Upper lobe of left lung (tissue), 6 donors: ENCODE data around the gene SIGLECL1. TPM values are rescaled to one million over a fixed set of nuclear protein-coding genes. Genes with fewer than 3 reads are reported as not detected.

Experiments used
- ATAC-seq, 2 donors: fragments of 200-7000 bp; cut with Tn5 transposase; one replicate each; pipeline ENCODE4 v1.9.1; 2022; ENCODE audit warnings: mild to moderate bottlenecking in 2 of 2, moderate library complexity in 2 of 2; ENCODE audit not compliant: low FRiP score in 2 of 2
- DNase-seq, 2 donors: peaks; one replicate each; pipeline ENCODE4 v3.0.0-alpha.2; 2019 to 2020
- H3K27ac ChIP-seq, 4 donors: fragments of 200-600 bp; sonication (generic); one replicate each; pipeline ENCODE4 v1.5.1; 2016 to 2019
- H3K27me3 ChIP-seq, 4 donors: fragments of 200-600 bp; sonication (generic); one replicate each; pipeline ENCODE4 v1.5.1; 2017 to 2019
- H3K36me3 ChIP-seq, 4 donors: fragments of 200-600 bp; sonication (generic); one replicate each; pipeline ENCODE4 v1.5.1; 2016 to 2019
- H3K4me1 ChIP-seq, 4 donors: fragments of 200-600 bp; sonication (generic); one replicate each; pipeline ENCODE4 v1.5.1; 2018 to 2019
- H3K4me3 ChIP-seq, 4 donors: fragments of 200-600 bp; sonication (generic); one replicate each; pipeline ENCODE4 v1.5.1; 2017 to 2019; ENCODE audit warnings: mild to moderate bottlenecking in 2 of 4, moderate library complexity in 1 of 4
- H3K9me3 ChIP-seq, 4 donors: fragments of 200-600 bp; sonication (generic); one replicate each; pipeline ENCODE4 v1.5.1; 2018 to 2019
- EP300 ChIP-seq, 4 donors: sonication (generic); formaldehyde crosslinking; IDR thresholded peaks; one replicate each; pipeline ENCODE4 v1.5.1; 2017; ENCODE audit warnings: antibody characterized with exemption in 4 of 4, control low read depth in 2 of 4
- POLR2A ChIP-seq, 4 donors: fragments of 450-650 bp; IDR thresholded peaks; one replicate each; pipeline ENCODE4 v1.5.1; 2016 to 2017; ENCODE audit warnings: antibody characterized with exemption in 4 of 4, mild to moderate bottlenecking in 2 of 4
- POLR2AphosphoS5 ChIP-seq, 2 donors: sonication (generic); formaldehyde crosslinking; IDR thresholded peaks; one replicate each; pipeline ENCODE4 v1.5.1; 2017; ENCODE audit warnings: antibody characterized with exemption in 2 of 2
- WGBS, 2 donors: methylation state at CpG; one replicate each; pipeline ENCODE4 v1.1.5; 2017 to 2018; 5-methylcytosine and 5-hydroxymethylcytosine counted together
- total RNA-seq, 6 donors: library from RNA; depleted of rRNA in 4 of 6; stranded (reverse); fragments of >200 nt in 4 of 6; gene quantifications; one replicate each; pipeline versions ENCODE4 v1.1.0 to v1.2.1, GENCODE V29; 2016 to 2021
- TF ChIP-seq, protein P1 (sequence below), 6 experiments: fragments of 450-650 bp in 4 of 6; fragments of 200-600 bp in 2 of 6; sonication (generic) in 2 of 6; IDR thresholded peaks; one replicate each; pipeline ENCODE4 v1.5.1; 2016 to 2019; ENCODE audit warnings: antibody characterized with exemption in 6 of 6
- donor health status: DM: no; HTN: no; CAD: no; lungs with moderate emphysema.
- donor health status: DM: no; HTN: yes; CAD: no; lungs with severe emphysema.

Gene SIGLECL1
- total RNA-seq, 6 donors from 2014 or later, result not detected

DNA sequence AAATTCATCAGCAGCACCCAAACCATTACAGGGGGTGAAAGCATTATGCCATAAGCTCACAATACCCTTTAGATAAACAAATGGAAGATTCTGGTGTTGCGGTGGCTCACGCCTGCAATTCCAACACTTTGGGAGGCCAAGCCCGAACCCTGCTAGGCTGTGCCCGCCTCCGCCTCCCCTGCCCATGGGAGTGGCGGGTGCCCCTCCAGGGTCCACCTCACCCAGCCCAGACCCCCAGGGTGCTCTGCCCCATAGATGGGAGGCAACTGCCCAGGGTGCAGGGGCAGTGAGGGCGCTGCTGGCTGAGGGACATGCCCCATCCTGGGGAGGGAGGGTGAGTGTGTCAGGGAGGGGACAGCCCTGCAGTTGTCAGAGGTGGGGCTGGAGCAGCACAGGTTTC is 10.0 kb upstream of the SIGLECL1 start:
- H3K36me3 ChIP-seq, result no peaks in the 10 kb centered on the region
- peak in 1 of 2 donors; percentile 19 for ATAC-seq
- H3K9me3 ChIP-seq, result no peaks in the 10 kb centered on the region
- peak in 1 of 2 donors; percentile 53 for DNase-seq
- no peaks in the 10 kb centered on the region for H3K27me3 ChIP-seq
- H3K4me3 ChIP-seq, result no peak overlapping the region
- no peak overlapping the region for H3K27ac ChIP-seq
- WGBS, 2 donors, result 80 to 96% methylated on average over 2 to 7 of the region's 7 CpGs
- H3K4me1 ChIP-seq, result no peaks in the 10 kb centered on the region
- no peak for TF ChIP-seq POLR2AphosphoS5 (IDR thresholded peaks at IDR 0.05)
- no peak for TF ChIP-seq EP300 (IDR thresholded peaks at IDR 0.05)
- TF ChIP-seq, protein P1, sequence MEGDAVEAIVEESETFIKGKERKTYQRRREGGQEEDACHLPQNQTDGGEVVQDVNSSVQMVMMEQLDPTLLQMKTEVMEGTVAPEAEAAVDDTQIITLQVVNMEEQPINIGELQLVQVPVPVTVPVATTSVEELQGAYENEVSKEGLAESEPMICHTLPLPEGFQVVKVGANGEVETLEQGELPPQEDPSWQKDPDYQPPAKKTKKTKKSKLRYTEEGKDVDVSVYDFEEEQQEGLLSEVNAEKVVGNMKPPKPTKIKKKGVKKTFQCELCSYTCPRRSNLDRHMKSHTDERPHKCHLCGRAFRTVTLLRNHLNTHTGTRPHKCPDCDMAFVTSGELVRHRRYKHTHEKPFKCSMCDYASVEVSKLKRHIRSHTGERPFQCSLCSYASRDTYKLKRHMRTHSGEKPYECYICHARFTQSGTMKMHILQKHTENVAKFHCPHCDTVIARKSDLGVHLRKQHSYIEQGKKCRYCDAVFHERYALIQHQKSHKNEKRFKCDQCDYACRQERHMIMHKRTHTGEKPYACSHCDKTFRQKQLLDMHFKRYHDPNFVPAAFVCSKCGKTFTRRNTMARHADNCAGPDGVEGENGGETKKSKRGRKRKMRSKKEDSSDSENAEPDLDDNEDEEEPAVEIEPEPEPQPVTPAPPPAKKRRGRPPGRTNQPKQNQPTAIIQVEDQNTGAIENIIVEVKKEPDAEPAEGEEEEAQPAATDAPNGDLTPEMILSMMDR (IDR thresholded peaks at IDR 0.05), result no peak
- no peak for TF ChIP-seq POLR2A (IDR thresholded peaks at IDR 0.05)

DNA sequence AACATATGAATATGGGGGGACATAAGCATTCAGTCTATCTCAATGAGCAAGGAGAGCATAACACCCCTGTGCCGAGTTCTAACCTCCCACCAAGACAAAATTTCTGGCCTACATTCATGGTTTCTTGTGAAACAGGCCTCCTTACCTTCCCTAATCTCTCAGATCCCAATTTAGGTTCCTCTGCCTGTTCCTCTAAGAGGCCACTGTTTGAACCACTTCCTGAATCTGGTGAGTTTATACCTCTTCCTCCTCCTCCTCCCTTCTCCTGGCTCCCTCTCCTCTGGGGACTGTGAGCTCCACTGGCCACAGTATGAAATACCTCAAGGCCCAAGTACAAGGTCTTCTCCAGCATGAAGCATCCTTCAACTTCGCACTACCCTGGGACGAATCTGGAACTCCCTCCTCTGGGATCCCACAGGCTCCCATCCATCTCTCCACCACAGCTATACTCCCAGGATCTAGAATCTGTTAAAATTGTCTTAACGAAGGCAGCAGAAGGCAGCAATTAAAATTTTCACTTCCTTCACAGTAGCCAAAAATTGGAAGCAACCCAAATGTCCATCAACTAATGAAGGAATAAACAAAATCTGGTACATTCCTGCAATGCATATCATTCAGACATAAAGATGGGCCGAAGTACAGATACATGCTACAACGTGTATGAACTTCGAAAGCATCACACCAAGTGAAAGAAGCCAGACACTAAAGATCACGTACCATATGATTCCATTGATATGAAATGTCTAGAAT is 7.8 kb upstream of the SIGLECL1 start:
- DNase-seq (no peak), ATAC-seq (no peak)
- TF ChIP-seq, protein P1 (IDR thresholded peaks at IDR 0.05), result no peak
- no peak for TF ChIP-seq EP300 (IDR thresholded peaks at IDR 0.05)
- no peak for TF ChIP-seq POLR2AphosphoS5 (IDR thresholded peaks at IDR 0.05)
- no peak for TF ChIP-seq POLR2A (IDR thresholded peaks at IDR 0.05)
- H3K4me1 ChIP-seq, result no peaks in the 10 kb centered on the region
- H3K9me3 ChIP-seq, result no peaks in the 10 kb centered on the region
- H3K4me3 ChIP-seq, result no peak overlapping the region
- no peaks in the 10 kb centered on the region for H3K27me3 ChIP-seq
- 66 to 74% methylated on average over 8 of the region's 8 CpGs for WGBS, 2 donors
- no peak overlapping the region for H3K27ac ChIP-seq
- no peaks in the 10 kb centered on the region for H3K36me3 ChIP-seq

DNA sequence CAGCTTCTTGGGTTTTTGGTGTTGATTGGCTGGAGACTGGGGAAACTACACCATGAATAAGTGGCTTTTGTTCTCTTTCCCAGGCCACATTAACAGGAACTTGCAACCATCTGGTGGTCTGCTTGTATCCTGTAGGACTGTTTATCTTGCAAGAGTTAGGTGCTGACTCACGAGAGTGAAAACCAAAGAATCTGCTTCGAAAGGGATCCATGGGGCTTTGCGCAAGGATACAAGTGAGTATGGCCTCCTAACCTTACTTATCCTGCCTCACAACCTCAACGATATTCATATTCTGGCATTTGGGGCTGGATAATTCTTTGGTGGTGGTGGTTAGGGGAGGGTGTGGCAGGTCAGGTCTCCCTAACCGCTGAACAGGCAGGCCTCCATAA is 4.7 kb upstream of the SIGLECL1 start:
- H3K4me3 ChIP-seq, result no peak overlapping the region
- WGBS, 2 donors, result 41 to 42% methylated on average over 4 to 5 of the region's 5 CpGs
- TF ChIP-seq EP300 (IDR thresholded peaks at IDR 0.05), result no peak
- DNase-seq, result no peak
- no peaks in the 10 kb centered on the region for H3K9me3 ChIP-seq
- H3K27me3 ChIP-seq, result no peaks in the 10 kb centered on the region
- no peaks in the 10 kb centered on the region for H3K36me3 ChIP-seq
- H3K27ac ChIP-seq, result no peak overlapping the region
- no peaks in the 10 kb centered on the region for H3K4me1 ChIP-seq
- peak in 1 of 2 donors; percentile 55 for ATAC-seq

DNA sequence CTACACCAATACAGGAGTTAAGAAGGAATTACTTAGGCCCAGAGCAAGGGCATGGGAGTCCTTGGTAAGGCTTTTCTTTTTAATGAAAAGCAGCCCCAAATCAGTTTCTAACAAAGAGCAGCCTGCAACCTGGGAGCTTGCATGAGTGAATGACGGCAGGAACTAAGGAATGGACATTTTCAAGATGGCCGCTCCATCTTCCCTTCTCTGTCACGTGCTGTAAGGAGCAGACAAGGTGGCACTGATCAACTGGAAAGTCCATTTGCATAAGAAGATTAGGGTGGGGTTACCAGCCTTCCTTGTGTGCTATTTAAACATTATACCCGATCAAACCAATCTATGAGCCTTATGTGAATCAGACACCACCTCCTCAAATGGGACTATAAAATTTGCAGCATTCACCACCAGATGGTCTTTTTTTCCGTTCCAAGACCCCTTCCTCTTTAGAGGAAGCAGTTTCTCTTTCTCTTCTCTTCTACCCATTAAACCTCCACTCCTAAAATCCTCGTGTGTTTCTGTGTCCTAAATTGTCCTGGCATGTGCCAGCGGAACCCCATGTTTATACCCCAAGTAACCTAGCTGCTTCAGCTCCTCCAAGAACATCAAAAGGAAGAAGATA is 2.8 kb upstream of the SIGLECL1 start:
- Histone ChIP-seq H3K4me3 (no peak overlapping the region), H3K27me3 (no peaks in the 10 kb centered on the region), H3K36me3 (no peaks in the 10 kb centered on the region), H3K4me1 (no peaks in the 10 kb centered on the region), H3K27ac (no peak overlapping the region), H3K9me3 (no peaks in the 10 kb centered on the region)
- DNase-seq (no peak), ATAC-seq (no peak)
- 65 to 77% methylated on average over 7 of the region's 7 CpGs for WGBS, 2 donors
- TF ChIP-seq POLR2A (IDR thresholded peaks at IDR 0.05), result no peak
- TF ChIP-seq, protein P1 (IDR thresholded peaks at IDR 0.05), result no peak
- no peak for TF ChIP-seq EP300 (IDR thresholded peaks at IDR 0.05)
- TF ChIP-seq POLR2AphosphoS5 (IDR thresholded peaks at IDR 0.05), result no peak

DNA sequence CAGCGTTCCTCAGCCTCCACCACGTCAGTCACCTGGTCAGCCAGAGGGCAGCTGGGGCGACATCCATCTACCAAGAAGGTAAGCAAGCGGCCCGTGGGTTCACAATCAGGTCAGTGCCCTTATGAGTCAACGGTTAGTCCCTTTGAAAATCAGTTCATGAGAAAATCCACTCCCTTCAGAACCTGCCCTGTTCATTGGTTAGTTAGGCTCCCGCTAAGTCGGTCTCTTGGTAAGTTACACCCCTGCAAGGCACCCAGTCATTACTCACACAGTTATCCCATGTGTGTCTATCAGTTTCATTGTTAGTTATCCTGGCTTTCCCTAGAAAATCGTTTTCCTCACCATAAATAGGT is 564 bp downstream of the SIGLECL1 start:
- Histone ChIP-seq H3K27ac (no peak overlapping the region), H3K36me3 (no peaks in the 10 kb centered on the region), H3K4me1 (no peaks in the 10 kb centered on the region), H3K27me3 (no peaks in the 10 kb centered on the region), H3K9me3 (no peaks in the 10 kb centered on the region), H3K4me3 (no peak overlapping the region)
- WGBS, 2 donors, result 75 to 80% methylated on average over 8 to 9 of the region's 9 CpGs
- ATAC-seq (no peak), DNase-seq (no peak)
- TF ChIP-seq POLR2A (IDR thresholded peaks at IDR 0.05), result no peak
- no peak for TF ChIP-seq POLR2AphosphoS5 (IDR thresholded peaks at IDR 0.05)
